ENCODE data around the gene CPB2.

Gene CPB2

DNA sequence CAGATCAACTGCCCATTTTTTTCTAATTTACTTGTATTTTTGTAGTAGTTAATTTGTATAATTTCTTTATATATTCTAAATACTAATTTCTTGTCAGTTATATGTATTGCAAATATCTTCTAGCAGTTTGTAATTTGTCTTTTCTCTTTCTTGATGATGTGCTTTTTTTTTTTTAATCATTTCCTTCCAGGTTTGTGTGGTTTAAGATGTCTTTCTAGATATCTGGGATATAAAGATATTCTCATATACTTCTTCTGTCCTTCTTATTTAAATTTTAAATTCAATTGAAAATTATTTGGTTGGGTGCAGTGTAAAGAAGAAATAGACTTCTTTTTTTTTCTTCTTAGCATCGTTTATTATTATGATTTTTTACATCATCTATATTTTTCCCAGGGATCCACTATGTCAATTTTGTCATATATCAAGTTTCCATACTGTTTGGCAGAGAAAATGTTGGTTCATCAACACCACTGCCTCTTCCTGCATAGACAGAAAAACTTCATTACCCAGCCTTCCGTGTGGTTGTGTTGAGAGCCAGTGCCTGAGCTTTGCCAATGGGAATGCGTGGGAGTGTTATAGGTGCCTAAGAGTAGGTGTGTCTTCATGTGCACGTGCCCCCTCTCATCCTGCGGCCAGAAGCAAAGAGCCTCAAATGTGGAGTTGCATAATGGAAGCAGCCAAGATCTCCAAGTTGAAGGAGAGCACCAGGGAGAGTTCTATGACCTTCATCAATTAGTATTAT, 15.8 kb downstream of the CPB2 start:
- H3K4me3 ChIP-seq: no peak overlapping the region
- H3K4me2 ChIP-seq: no peak overlapping the region
- H3K27me3 ChIP-seq: no peaks in the 10 kb centered on the region
- H3K36me3 ChIP-seq: no peaks in the 10 kb centered on the region
- H3K9ac ChIP-seq: no peak overlapping the region
- H3K9me3 ChIP-seq (replicated peaks in 1 of 11): peaks cover 0 to 17% (median 8%) of the 10 kb centered on the region in 11 experiments; a peak in 8 of 22 replicates
- peaks cover 0 to 8% (median 0%) of the 10 kb centered on the region in 10 experiments; a peak in 1 of 20 replicates for H3K4me1 ChIP-seq
- H4K20me1 ChIP-seq: no peaks in the 10 kb centered on the region
- no peak for TF ChIP-seq Cebpa-rat (IDR thresholded peaks at IDR 0.05)
- no peak overlapping the region for H3K27ac ChIP-seq

DNA sequence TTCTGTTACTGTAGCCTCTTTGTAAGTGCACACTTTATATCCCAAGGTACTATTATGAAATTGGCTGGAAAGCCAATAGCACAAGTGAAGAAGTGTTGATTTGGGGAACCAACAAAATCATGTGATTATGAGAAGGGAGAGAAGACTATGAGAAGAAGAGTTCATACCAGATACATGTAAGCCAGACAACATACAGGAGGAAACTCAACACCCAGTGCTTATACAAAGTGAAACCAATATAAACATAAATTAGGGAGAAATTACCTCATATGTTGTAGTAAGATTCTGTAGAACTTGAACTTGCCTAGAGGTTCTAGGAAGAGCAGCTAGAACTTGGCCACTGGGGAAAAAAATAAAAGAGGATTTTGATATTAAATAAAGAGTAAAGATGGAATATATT, 17.4 kb downstream of the CPB2 start:
- TF ChIP-seq Cebpa-rat (IDR thresholded peaks at IDR 0.05): no peak
- H3K9ac ChIP-seq: no peak overlapping the region
- no peaks in the 10 kb centered on the region for H3K36me3 ChIP-seq
- H4K20me1 ChIP-seq: no peaks in the 10 kb centered on the region
- H3K27me3 ChIP-seq: no peaks in the 10 kb centered on the region
- H3K9me3 ChIP-seq (replicated peaks in 1 of 11): peaks cover 0 to 17% (median 8%) of the 10 kb centered on the region in 11 experiments; a peak in 8 of 22 replicates
- peaks cover 0 to 18% (median 0%) of the 10 kb centered on the region in 10 experiments; a peak in 3 of 20 replicates for H3K4me1 ChIP-seq
- no peak overlapping the region for H3K27ac ChIP-seq
- peak overlapping the region in 2 of 11 experiments; percentile 6; a peak in 2 of 22 replicates for H3K4me2 ChIP-seq
- no peak overlapping the region for H3K4me3 ChIP-seq

DNA sequence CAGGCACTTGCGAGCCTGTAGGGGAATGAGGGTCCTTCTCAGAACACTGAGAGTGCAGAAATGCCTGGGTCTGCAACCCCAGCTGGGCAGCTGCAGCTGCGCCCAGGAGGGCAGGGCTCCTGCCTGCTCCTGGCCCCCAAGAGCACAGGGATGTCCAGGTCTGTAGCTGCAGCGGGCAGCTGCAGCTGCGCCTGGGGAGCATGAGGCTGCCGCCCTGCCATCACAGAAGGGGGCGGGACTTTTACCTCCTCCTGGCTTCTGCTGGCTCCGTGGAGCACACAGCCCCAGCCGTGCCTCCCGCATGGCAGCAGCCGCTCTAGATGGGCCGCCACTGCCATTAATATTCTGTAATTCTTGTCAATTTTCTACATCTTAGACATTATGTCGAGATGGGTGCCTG, 17.8 kb downstream of the CPB2 start:
- H3K9me3 ChIP-seq (replicated peaks in 1 of 11): peaks cover 0 to 17% (median 8%) of the 10 kb centered on the region in 11 experiments; a peak in 8 of 22 replicates
- no peak overlapping the region for H3K9ac ChIP-seq
- H3K27me3 ChIP-seq: no peaks in the 10 kb centered on the region
- no peaks in the 10 kb centered on the region for H3K36me3 ChIP-seq
- H3K27ac ChIP-seq: no peak overlapping the region
- no peaks in the 10 kb centered on the region for H4K20me1 ChIP-seq
- no peak overlapping the region for H3K4me3 ChIP-seq
- no peak for TF ChIP-seq Cebpa-rat (IDR thresholded peaks at IDR 0.05)
- H3K4me2 ChIP-seq: peak overlapping the region in 1 of 11 experiments; percentile 6; a peak in 1 of 22 replicates
- H3K4me1 ChIP-seq: peaks cover 0 to 18% (median 0%) of the 10 kb centered on the region in 10 experiments; a peak in 3 of 20 replicates

DNA sequence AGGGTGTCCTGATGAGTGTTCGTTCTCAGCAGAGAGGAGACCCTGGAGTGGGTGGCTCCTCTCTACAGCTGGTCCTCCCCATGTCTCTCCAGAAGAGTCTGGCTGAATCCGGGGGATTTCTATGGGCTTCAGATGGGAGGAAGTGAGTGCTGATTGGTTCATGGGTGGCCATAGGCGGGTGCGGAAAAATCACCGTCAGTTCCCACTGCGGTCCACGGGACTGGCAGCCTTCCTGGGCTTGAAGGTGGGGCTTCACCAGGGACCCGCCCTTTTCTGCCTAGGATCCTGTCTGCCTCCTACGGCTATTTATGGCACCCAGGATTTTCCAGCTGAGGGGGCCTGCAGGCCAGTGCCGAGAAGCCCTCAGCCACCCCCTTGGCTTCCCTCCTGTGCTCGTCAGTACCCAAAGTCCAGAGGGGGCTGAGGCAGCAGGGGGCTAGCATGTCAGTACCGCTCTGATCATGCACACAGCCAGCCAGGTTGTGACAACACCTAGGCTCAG, 18.4 kb downstream of the CPB2 start:
- TF ChIP-seq Cebpa-rat (IDR thresholded peaks at IDR 0.05): no peak
- Histone ChIP-seq H3K4me2 (no peak overlapping the region), H3K4me1 (peaks cover 0 to 18% (median 0%) of the 10 kb centered on the region in 10 experiments; a peak in 3 of 20 replicates), H3K36me3 (no peaks in the 10 kb centered on the region), H3K9me3 (replicated peaks in 1 of 11) (peaks cover 0 to 17% (median 8%) of the 10 kb centered on the region in 11 experiments; a peak in 8 of 22 replicates), H3K9ac (no peak overlapping the region), H3K27ac (no peak overlapping the region), H3K27me3 (no peaks in the 10 kb centered on the region), H4K20me1 (no peaks in the 10 kb centered on the region), H3K4me3 (no peak overlapping the region)

DNA sequence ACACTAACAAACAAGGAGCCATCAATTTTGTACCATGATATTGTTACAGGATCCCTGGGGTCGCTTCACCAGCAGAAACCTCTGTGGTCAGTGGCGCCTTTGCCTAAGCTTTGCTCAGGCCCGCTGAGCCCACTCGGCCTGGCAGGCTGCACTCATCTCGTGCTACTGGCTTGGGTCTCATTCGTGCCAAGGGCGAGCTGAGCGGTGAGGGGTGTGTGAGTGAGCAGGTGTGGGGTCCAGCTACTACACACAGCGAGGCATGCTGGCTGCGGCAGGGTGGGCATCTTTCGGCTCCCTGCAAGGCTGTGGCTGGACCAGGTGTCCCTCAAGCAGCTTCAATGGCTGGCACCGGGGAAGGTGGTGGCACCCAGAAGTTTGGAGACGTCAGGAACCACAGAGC, 19.1 kb downstream of the CPB2 start:
- no peak for TF ChIP-seq Cebpa-rat (IDR thresholded peaks at IDR 0.05)
- H3K9me3 ChIP-seq (replicated peaks in 1 of 11): peaks cover 0 to 17% (median 8%) of the 10 kb centered on the region in 11 experiments; a peak in 8 of 22 replicates
- no peak overlapping the region for H3K27ac ChIP-seq
- no peak overlapping the region for H3K4me3 ChIP-seq
- H3K4me2 ChIP-seq: no peak overlapping the region
- no peaks in the 10 kb centered on the region for H3K27me3 ChIP-seq
- H4K20me1 ChIP-seq: no peaks in the 10 kb centered on the region
- no peaks in the 10 kb centered on the region for H3K36me3 ChIP-seq
- H3K9ac ChIP-seq: no peak overlapping the region
- peaks cover 0 to 18% (median 0%) of the 10 kb centered on the region in 10 experiments; a peak in 3 of 20 replicates for H3K4me1 ChIP-seq

DNA sequence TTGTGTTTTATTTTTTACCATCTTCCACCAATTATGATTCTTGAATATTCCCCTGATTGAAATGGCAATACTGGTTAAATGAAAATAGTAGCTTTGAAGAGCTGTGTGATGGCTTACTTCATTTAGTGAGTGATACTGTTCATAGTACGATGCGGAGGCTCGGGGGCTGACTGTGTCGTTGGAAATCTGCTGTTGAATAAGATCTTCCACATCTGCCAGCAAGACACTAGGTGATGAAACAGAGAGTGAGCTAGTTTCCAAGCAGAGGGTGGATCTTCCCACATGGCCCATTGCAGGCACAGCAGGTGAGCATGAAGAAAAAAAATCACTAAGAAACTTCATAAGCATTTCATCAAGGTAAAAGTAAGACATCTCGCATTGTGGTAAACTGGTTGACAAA, 22.5 kb downstream of the CPB2 start:
- peaks cover 0 to 21% (median 4%) of the 10 kb centered on the region in 10 experiments; a peak in 11 of 20 replicates for H3K4me1 ChIP-seq
- no peaks in the 10 kb centered on the region for H4K20me1 ChIP-seq
- no peak overlapping the region for H3K4me2 ChIP-seq
- H3K9me3 ChIP-seq (replicated peaks in 1 of 11): peaks cover 0 to 17% (median 8%) of the 10 kb centered on the region in 11 experiments; a peak in 8 of 22 replicates
- no peak overlapping the region for H3K27ac ChIP-seq
- H3K9ac ChIP-seq: no peak overlapping the region
- H3K4me3 ChIP-seq: no peak overlapping the region
- H3K27me3 ChIP-seq: no peaks in the 10 kb centered on the region
- no peaks in the 10 kb centered on the region for H3K36me3 ChIP-seq
- TF ChIP-seq Cebpa-rat (IDR thresholded peaks at IDR 0.05): no peak

DNA sequence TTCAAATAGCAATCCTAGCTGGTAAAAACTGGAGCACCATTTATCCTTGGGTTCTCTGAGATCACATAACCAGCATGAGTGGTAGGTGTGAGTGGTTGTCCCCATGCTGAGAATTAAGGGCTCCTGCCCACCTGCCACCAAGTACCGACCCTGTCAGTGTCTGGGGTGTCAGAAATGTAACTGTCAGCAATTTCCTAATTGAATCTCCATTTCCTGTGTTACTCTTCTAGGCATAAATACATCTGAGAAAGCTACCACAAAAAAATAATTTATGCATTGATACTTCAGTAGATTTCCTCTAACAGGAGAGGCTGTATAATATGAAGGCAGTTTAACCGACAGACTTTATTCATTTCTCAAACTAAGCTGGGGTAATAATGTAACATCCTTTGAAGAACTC, 25.1 kb downstream of the CPB2 start:
- Histone ChIP-seq H3K36me3 (no peaks in the 10 kb centered on the region), H3K9ac (no peak overlapping the region), H3K9me3 (replicated peaks in 1 of 11) (peaks cover 0 to 7% (median 4%) of the 10 kb centered on the region in 11 experiments; a peak in 15 of 22 replicates), H3K27ac (no peak overlapping the region), H4K20me1 (no peaks in the 10 kb centered on the region), H3K4me3 (no peak overlapping the region), H3K27me3 (no peaks in the 10 kb centered on the region), H3K4me1 (peaks cover 0 to 28% (median 4%) of the 10 kb centered on the region in 10 experiments; a peak in 12 of 20 replicates), H3K4me2 (peak overlapping the region in 7 of 11 experiments; percentile 6 to 30 (median 14); a peak in 4 of 22 replicates)
- no peak for TF ChIP-seq Cebpa-rat (IDR thresholded peaks at IDR 0.05)

DNA sequence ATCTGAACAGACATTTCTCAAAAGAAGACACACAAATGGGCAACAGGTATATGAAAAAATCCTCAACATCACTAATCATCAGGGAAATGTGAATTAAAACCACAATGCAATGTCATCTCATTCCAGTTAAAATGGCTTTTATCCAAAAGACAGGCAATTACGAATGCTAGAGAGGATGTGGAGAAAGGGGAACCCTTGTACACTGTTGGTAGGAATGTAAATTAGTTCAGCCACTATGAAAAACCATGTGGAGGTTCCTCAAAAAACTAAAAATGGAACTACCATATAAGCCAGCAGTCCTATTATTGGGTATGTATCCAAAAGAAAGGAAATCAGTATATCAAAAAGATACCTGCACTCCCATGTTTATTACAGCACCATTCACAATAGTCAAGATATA, 27.6 kb downstream of the CPB2 start:
- no peak overlapping the region for H3K9ac ChIP-seq
- H3K27ac ChIP-seq: no peak overlapping the region
- peak overlapping the region in 2 of 11 experiments; percentile 33 to 39; a peak in 3 of 22 replicates for H3K4me2 ChIP-seq
- H3K36me3 ChIP-seq: no peaks in the 10 kb centered on the region
- no peaks in the 10 kb centered on the region for H4K20me1 ChIP-seq
- H3K27me3 ChIP-seq: no peaks in the 10 kb centered on the region
- no peak overlapping the region for H3K4me3 ChIP-seq
- TF ChIP-seq Cebpa-rat (IDR thresholded peaks at IDR 0.05): no peak
- H3K4me1 ChIP-seq: peaks cover 0 to 18% (median 4%) of the 10 kb centered on the region in 10 experiments; a peak in 12 of 20 replicates
- H3K9me3 ChIP-seq (replicated peaks in 1 of 11): peaks cover 0 to 19% (median 11%) of the 10 kb centered on the region in 11 experiments; a peak in 16 of 22 replicates

DNA sequence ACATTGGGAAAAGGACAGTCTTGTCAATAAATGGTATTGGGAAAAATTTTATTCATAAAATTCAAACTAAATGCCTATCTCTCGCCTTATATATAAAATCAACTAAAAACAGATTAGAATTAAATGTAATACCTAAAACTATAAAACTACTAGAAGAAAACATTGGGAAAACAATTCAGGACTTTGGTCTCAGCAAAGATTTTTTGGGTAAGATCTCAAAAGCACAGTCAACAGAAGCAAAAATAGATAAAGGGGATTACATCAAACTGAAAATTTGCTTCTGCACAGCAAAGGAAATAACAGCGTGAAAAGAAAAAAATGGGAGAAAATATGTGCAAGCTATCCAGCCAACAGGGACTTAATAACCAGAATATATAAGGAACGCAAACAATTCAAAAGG, 28.0 kb downstream of the CPB2 start:
- Histone ChIP-seq H3K36me3 (no peaks in the 10 kb centered on the region), H3K27me3 (no peaks in the 10 kb centered on the region), H3K9me3 (replicated peaks in 1 of 11) (peaks cover 0 to 19% (median 11%) of the 10 kb centered on the region in 11 experiments; a peak in 16 of 22 replicates), H4K20me1 (no peaks in the 10 kb centered on the region), H3K4me3 (no peak overlapping the region), H3K4me1 (peaks cover 0 to 18% (median 4%) of the 10 kb centered on the region in 10 experiments; a peak in 12 of 20 replicates), H3K9ac (no peak overlapping the region), H3K27ac (no peak overlapping the region), H3K4me2 (peak overlapping the region in 1 of 11 experiments; percentile 39; a peak in 2 of 22 replicates)
- TF ChIP-seq Cebpa-rat (IDR thresholded peaks at IDR 0.05): no peak

Data from BLaER1 treated with 17β-estradiol and CSF1 and Interleukin-3, amounts not matched to agents 10 nM and 100 nM (cell line).